MM.1S (cell line): ENCODE measurements around the gene CD52.

ENCODE experiments used
- EZH2 ChIP-seq: fragments of 300-600 bp; sonication (generic); optimal IDR thresholded peaks from 2 replicates; pipeline ENCODE3; 2017; ENCODE audit warnings: low read depth, mild to moderate bottlenecking, antibody characterized with exemption, low read length, mixed read lengths
- TF ChIP-seq, protein P1 (sequence below): fragments of 300-600 bp; sonication (generic); IDR thresholded peaks from 2 replicates; pipeline ENCODE4 v1.5.1; 2016; ENCODE audit warnings: antibody characterized with exemption, low read length, mixed read lengths

GRCh38 chr1:26340047-26340481 is 22.3 kb downstream of the CD52 start:
- TF ChIP-seq, protein P1, sequence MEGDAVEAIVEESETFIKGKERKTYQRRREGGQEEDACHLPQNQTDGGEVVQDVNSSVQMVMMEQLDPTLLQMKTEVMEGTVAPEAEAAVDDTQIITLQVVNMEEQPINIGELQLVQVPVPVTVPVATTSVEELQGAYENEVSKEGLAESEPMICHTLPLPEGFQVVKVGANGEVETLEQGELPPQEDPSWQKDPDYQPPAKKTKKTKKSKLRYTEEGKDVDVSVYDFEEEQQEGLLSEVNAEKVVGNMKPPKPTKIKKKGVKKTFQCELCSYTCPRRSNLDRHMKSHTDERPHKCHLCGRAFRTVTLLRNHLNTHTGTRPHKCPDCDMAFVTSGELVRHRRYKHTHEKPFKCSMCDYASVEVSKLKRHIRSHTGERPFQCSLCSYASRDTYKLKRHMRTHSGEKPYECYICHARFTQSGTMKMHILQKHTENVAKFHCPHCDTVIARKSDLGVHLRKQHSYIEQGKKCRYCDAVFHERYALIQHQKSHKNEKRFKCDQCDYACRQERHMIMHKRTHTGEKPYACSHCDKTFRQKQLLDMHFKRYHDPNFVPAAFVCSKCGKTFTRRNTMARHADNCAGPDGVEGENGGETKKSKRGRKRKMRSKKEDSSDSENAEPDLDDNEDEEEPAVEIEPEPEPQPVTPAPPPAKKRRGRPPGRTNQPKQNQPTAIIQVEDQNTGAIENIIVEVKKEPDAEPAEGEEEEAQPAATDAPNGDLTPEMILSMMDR, result no peak
- no peak for TF ChIP-seq EZH2
